Kidney epithelial cell (primary cell): ENCODE measurements around the gene OR52K1. TPM values are rescaled to one million over a fixed set of nuclear protein-coding genes. Genes with fewer than 3 reads are reported as not detected.

Source experiments
- DNase-seq: peaks from one replicate; pipeline ENCODE4 v3.0.0-alpha.2; 2010; ENCODE audit warnings: low read depth
- H3K27me3 ChIP-seq: 2 replicates; pipeline ENCODE4 v1.6.0; 2011; ENCODE audit warnings: low read length; ENCODE audit not compliant: control insufficient read depth, insufficient read depth
- H3K36me3 ChIP-seq: 2 replicates; pipeline ENCODE4 v1.5.1; 2011; ENCODE audit warnings: low read length; ENCODE audit not compliant: control insufficient read depth, insufficient read depth
- H3K4me3 ChIP-seq: 2 replicates; pipeline ENCODE4 v1.5.1; 2011; ENCODE audit warnings: low read depth, mild to moderate bottlenecking, control low read depth, low read length
- total RNA-seq: library from RNA; depleted of rRNA; stranded (reverse); fragments of >200 nt; gene quantifications from 2 replicates; pipeline ENCODE4 v1.2.3, GENCODE V29; 2015
- TF ChIP-seq, protein P1 (sequence below): IDR thresholded peaks from 2 replicates; pipeline ENCODE4 v1.5.1; 2011; ENCODE audit warnings: mild to moderate bottlenecking, moderate library complexity, low read length, control low read depth, inconsistent platforms; ENCODE audit not compliant: insufficient read depth, poor library complexity, severe bottlenecking

The OR52K1 gene
- total RNA-seq, 1 donor from 2014 or later: not detected

DNA sequence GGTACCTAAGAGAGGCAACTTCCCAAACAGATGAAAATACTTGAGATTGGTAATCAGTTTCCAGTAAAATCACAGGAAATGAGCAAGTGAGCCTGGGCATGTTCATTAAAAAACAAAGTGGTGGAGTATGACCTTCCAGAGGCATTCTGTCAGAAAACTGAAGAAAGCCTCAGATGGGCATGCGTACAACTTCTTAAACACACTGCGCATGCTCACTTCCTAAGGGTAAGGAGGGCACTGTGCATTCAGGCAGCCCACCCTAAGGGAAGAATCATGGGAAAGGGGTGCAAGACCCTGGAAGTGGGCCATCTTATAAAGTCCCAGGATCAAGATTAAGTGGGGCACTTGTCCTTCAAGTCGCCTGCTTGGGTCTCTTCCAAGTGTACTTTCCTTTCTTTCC lies 29.3 kb upstream of the OR52K1 start:
- Histone ChIP-seq H3K4me3 (no peak overlapping the region), H3K27me3 (no peaks in the 10 kb centered on the region), H3K36me3 (no peaks in the 10 kb centered on the region)
- TF ChIP-seq, protein P1, sequence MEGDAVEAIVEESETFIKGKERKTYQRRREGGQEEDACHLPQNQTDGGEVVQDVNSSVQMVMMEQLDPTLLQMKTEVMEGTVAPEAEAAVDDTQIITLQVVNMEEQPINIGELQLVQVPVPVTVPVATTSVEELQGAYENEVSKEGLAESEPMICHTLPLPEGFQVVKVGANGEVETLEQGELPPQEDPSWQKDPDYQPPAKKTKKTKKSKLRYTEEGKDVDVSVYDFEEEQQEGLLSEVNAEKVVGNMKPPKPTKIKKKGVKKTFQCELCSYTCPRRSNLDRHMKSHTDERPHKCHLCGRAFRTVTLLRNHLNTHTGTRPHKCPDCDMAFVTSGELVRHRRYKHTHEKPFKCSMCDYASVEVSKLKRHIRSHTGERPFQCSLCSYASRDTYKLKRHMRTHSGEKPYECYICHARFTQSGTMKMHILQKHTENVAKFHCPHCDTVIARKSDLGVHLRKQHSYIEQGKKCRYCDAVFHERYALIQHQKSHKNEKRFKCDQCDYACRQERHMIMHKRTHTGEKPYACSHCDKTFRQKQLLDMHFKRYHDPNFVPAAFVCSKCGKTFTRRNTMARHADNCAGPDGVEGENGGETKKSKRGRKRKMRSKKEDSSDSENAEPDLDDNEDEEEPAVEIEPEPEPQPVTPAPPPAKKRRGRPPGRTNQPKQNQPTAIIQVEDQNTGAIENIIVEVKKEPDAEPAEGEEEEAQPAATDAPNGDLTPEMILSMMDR: no peak
- no peak for DNase-seq

DNA sequence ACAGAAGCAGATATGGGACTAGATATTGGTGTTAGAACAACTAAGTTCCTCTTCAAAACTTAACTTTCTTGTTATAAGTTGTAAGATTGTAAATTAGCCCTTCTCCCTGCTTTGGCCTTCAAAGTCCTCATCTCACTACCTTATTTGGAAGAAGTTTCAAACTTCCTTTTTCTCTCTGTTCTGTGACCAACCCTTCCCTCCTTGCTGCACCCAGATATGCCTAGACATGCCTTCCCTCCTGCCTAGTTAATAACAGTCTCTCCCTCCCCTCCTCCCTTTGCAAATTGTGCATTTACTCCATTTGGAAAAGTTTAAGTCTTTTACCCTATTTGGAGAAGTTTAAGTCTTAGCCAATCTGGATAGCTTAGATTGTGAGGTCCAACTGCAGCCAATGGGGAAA lies 28.4 kb upstream of the OR52K1 start:
- DNase-seq: no peak
- no peaks in the 10 kb centered on the region for H3K27me3 ChIP-seq
- H3K4me3 ChIP-seq: no peak overlapping the region
- H3K36me3 ChIP-seq: no peaks in the 10 kb centered on the region
- TF ChIP-seq, protein P1: no peak

DNA sequence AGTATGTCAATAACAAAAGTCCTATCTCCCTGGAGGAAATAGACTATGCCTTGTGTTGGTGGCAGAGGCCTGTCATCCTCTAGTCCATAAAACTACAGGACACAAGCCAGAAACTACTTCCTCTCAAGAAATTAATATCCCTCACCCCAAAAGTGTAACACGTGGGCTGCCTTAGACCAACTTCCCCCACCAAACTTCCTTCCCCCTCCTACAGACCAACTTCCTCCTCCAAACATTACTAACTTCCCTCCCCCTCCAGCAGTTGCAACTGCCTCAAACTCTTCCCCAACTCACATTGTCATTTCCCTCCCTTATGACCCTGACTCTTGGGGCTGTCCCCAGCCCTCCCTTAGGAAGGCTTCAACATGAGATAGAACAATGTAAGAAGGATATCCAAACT lies 27.0 kb upstream of the OR52K1 start:
- DNase-seq: no peak
- TF ChIP-seq, protein P1: no peak
- no peaks in the 10 kb centered on the region for H3K27me3 ChIP-seq
- no peak overlapping the region for H3K4me3 ChIP-seq
- no peaks in the 10 kb centered on the region for H3K36me3 ChIP-seq

DNA sequence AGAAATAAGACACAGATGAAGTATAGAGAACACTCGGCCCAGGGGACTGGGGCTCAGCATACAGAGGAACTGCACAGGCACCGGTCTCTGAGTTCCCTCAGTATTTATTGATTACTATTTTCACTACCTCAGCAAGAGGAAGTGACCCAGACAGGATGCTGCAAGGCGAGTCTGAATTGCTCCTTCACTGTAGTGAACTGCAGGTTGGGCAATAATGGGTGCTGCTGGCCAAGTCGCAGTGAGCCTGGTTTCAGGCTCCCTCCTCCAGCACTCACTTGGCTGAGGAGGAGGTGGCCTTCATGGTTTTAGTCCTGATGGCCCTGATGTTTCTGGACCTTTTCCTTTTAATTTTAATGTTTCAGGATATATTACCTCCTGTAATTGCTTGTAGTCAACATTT lies 22.9 kb upstream of the OR52K1 start:
- Histone ChIP-seq H3K27me3 (no peaks in the 10 kb centered on the region), H3K4me3 (no peak overlapping the region), H3K36me3 (no peaks in the 10 kb centered on the region)
- DNase-seq: no peak
- TF ChIP-seq, protein P1: no peak

DNA sequence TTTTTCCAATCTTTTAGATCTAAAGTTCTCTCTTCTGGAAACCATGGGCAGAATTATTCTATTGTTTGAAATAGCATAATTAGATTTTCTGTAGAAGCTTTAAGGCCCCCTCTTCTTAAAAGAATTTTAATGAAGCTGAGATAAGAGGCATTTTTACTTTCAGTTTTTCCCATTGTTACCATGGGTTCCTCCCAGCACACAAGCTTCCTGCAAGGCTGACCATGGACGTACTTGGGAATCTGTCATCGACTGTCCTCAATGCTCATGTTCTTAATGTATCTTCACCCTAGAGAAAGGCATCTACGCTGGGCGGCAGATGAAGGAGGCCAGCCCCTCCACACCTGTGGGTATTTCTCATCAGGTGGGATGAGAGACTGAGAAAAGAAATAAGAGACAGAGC lies 22.3 kb upstream of the OR52K1 start:
- Histone ChIP-seq H3K36me3 (no peaks in the 10 kb centered on the region), H3K4me3 (no peak overlapping the region), H3K27me3 (no peaks in the 10 kb centered on the region)
- no peak for DNase-seq
- TF ChIP-seq, protein P1: no peak
